ENCODE results near the gene DHX35. TPM values are rescaled to one million over a fixed set of nuclear protein-coding genes. Genes with fewer than 3 reads are reported as not detected.

DHX35 gene
- total RNA-seq, 1 experiment from 2014 or later, result 12.2 TPM

GRCh38 chr20:38919683-38920082, 42.5 kb upstream of the DHX35 start:
- H3K27ac ChIP-seq (ENCODE audit: low read length), result no peak overlapping the region
- ATAC-seq, result no peak
- no peak for DNase-seq (ENCODE audit: low read depth, low spot score)
- no peak overlapping the region for H3K4me3 ChIP-seq (ENCODE audit: low read depth in 2 of 2, low read length in 2 of 2)
- H3K9me3 ChIP-seq (ENCODE audit: control insufficient read depth, insufficient read depth, low read depth, low read length), result no peaks in the 10 kb centered on the region
- intact Hi-C loops (cut with micrococcal nuclease; ENCODE audit: unreplicated experiment), result no loop called here
- ChIA-PET CTCF (interaction anchor here (0.6 kb wide), 1 partner anchor 14 kb away, joined by 14 read pairs; no protein-coding TSS in a partner anchor), POLR2A (interaction anchor here (0.5 kb wide), 1 partner anchor 8 kb away, joined by 3 read pairs; no protein-coding TSS in a partner anchor)
- no peaks in the 10 kb centered on the region for H3K36me3 ChIP-seq (ENCODE audit: control insufficient read depth, insufficient read depth, low read length)
- no TSS peak for BruUV-seq (replicated peaks)
- in situ Hi-C loops (cut with HindIII; ENCODE audit: low pct_unique_long_range_greater_than_20kb, low sequenced_read_pairs), result no loop called here
- 0 out of 2 replicates have a peak, but pooled peaks cover 2% of the 10 kb centered on the region for H3K27me3 ChIP-seq (ENCODE audit: control insufficient read depth, insufficient read depth, low read length)
- no peaks in the 10 kb centered on the region for H3K4me1 ChIP-seq (ENCODE audit: control insufficient read depth, insufficient read depth, low read length)
- TF ChIP-seq CTCF (IDR thresholded peaks at IDR 0.05), result no peak
- no peak for TF ChIP-seq TCF7L2 (IDR thresholded peaks at IDR 0.05; ENCODE audit: low read depth, low read length)
- TF ChIP-seq SIN3A (IDR thresholded peaks at IDR 0.05; ENCODE audit: borderline replicate concordance, insufficient read depth, low read depth, low read length), result no peak
- TF ChIP-seq REST (IDR thresholded peaks at IDR 0.05; ENCODE audit: insufficient read depth in 1 of 2, low read depth in 2 of 2, low read length in 1 of 2), result no peak
- no peak for TF ChIP-seq POLR2AphosphoS5 (IDR thresholded peaks at IDR 0.05; ENCODE audit: low read depth, low read length)

GRCh38 chr20:38920411-38920810, 41.7 kb upstream of the DHX35 start:
- no TSS peak for BruUV-seq (replicated peaks)
- POLR2A ChIA-PET, result no interaction called here

More at GRCh38 chr20:38920411-38920810, 41.7 kb upstream of the DHX35 start:
- Histone ChIP-seq H3K36me3 (ENCODE audit: control insufficient read depth, insufficient read depth, low read length) (no peaks in the 10 kb centered on the region), H3K27ac (ENCODE audit: low read length) (no peak overlapping the region), H3K4me1 (ENCODE audit: control insufficient read depth, insufficient read depth, low read length) (no peaks in the 10 kb centered on the region), H3K9me3 (ENCODE audit: control insufficient read depth, insufficient read depth, low read depth, low read length) (no peaks in the 10 kb centered on the region), H3K27me3 (ENCODE audit: control insufficient read depth, insufficient read depth, low read length) (0 out of 2 replicates have a peak, but pooled peaks cover 2% of the 10 kb centered on the region), H3K4me3 (ENCODE audit: low read depth in 2 of 2, low read length in 2 of 2) (no peak overlapping the region)
- CTCF ChIA-PET, result no interaction called here
- intact Hi-C loops (cut with micrococcal nuclease; ENCODE audit: unreplicated experiment) (no loop called here), in situ Hi-C loops (cut with HindIII; ENCODE audit: low pct_unique_long_range_greater_than_20kb, low sequenced_read_pairs) (no loop called here)
- ATAC-seq (no peak), DNase-seq (ENCODE audit: low read depth, low spot score) (no peak)
- no peak for TF ChIP-seq CTCF (IDR thresholded peaks at IDR 0.05)
- no peak for TF ChIP-seq REST (IDR thresholded peaks at IDR 0.05; ENCODE audit: insufficient read depth in 1 of 2, low read depth in 2 of 2, low read length in 1 of 2)
- TF ChIP-seq TCF7L2 (IDR thresholded peaks at IDR 0.05; ENCODE audit: low read depth, low read length), result no peak
- no peak for TF ChIP-seq POLR2AphosphoS5 (IDR thresholded peaks at IDR 0.05; ENCODE audit: low read depth, low read length)
- no peak for TF ChIP-seq SIN3A (IDR thresholded peaks at IDR 0.05; ENCODE audit: borderline replicate concordance, insufficient read depth, low read depth, low read length)

All from Panc1 (cell line).